NCI-H2227 treated with DMSO at 0.1 percent for 48 hours (cell line): ENCODE measurements around the gene GTF2F1.
"Not testable (repeated sequence)": the region's sequence is repeated elsewhere in the genome, so short reads cannot be mapped to it uniquely, and the experiment has no call there.

Experiments
- DNase-seq: peaks from one replicate; lab custom pipeline; 2025; lab: John Stamatoyannopoulos, UW

Gene GTF2F1

GRCh38 chr19:6417713-6418561 is 25.0 kb upstream of the GTF2F1 start:
- DNase-seq = no peak

GRCh38 chr19:6416658-6417405 is 23.9 kb upstream of the GTF2F1 start:
- DNase-seq = no peak

GRCh38 chr19:6415591-6416190 is 22.7 kb upstream of the GTF2F1 start:
- no peak for DNase-seq

GRCh38 chr19:6414793-6415590 is 22.0 kb upstream of the GTF2F1 start:
- no peak for DNase-seq

- DNase-seq = no peak
Observed at GRCh38 chr19:6413721-6414643, 21.0 kb upstream of the GTF2F1 start.

- no peak for DNase-seq
Observed at GRCh38 chr19:6413291-6413690, 20.3 kb upstream of the GTF2F1 start.

GRCh38 chr19:6412447-6413091 is 19.6 kb upstream of the GTF2F1 start:
- DNase-seq = no peak

- no peak for DNase-seq
Observed at GRCh38 chr19:6412061-6412446, 19.1 kb upstream of the GTF2F1 start.

GRCh38 chr19:6409346-6409745 is 16.4 kb upstream of the GTF2F1 start:
- no peak for DNase-seq

- DNase-seq = no peak
Observed at GRCh38 chr19:6406401-6406800, 13.4 kb upstream of the GTF2F1 start.

GRCh38 chr19:6402837-6403608 is 10.1 kb upstream of the GTF2F1 start:
- DNase-seq = peak; percentile 27

- DNase-seq = no peak
Observed at GRCh38 chr19:6402058-6402457, 9.1 kb upstream of the GTF2F1 start.

GRCh38 chr19:6400062-6400944 is 7.3 kb upstream of the GTF2F1 start:
- not testable (repeated sequence) for DNase-seq

- no peak for DNase-seq
Observed at GRCh38 chr19:6396305-6396704, 3.3 kb upstream of the GTF2F1 start.

GRCh38 chr19:6394831-6395230 is 1.9 kb upstream of the GTF2F1 start:
- no peak for DNase-seq

GRCh38 chr19:6393983-6394412 is 1.0 kb upstream of the GTF2F1 start:
- no peak for DNase-seq

GRCh38 chr19:6392221-6393073 is 517 bp downstream of the GTF2F1 start:
- DNase-seq = no peak

- DNase-seq = no peak
Observed at GRCh38 chr19:6387372-6387771, 5.6 kb downstream of the GTF2F1 start.
